Osteoblast (primary cell): ENCODE measurements around the gene ATP5F1D. TPM values are rescaled to one million over a fixed set of nuclear protein-coding genes. Genes with fewer than 3 reads are reported as not detected.

Experiments
- DNase-seq: peaks from one replicate; pipeline ENCODE4 v3.0.0; 2011; ENCODE audit warnings: low spot score, mixed read lengths; ENCODE audit not compliant: insufficient read length; ENCODE audit errors: missing footprints
- H2AFZ ChIP-seq: 2 replicates; pipeline ENCODE4 v1.6.0; 2011; ENCODE audit warnings: mild to moderate bottlenecking, low read length
- H3K27ac ChIP-seq: 2 replicates; pipeline ENCODE4 v1.5.1; 2011; ENCODE audit warnings: mild to moderate bottlenecking, low read depth, low read length, moderate library complexity
- H3K27me3 ChIP-seq: 2 replicates; pipeline ENCODE4 v1.6.0; 2012; ENCODE audit warnings: mild to moderate bottlenecking, control low read depth, inconsistent platforms, low read length, moderate library complexity; ENCODE audit not compliant: insufficient read depth
- H3K36me3 ChIP-seq: 2 replicates; pipeline ENCODE4 v1.5.1; 2011; ENCODE audit warnings: mild to moderate bottlenecking, low read length, control low read depth, moderate library complexity; ENCODE audit not compliant: insufficient read depth
- H3K4me1 ChIP-seq: 2 replicates; pipeline ENCODE4 v1.5.1; 2011; ENCODE audit warnings: mild to moderate bottlenecking, low read length, control low read depth, moderate library complexity; ENCODE audit not compliant: insufficient read depth
- H3K4me2 ChIP-seq: 2 replicates; pipeline ENCODE4 v1.6.0; 2011; ENCODE audit warnings: mild to moderate bottlenecking, low read length; ENCODE audit not compliant: insufficient read depth
- H3K4me3 ChIP-seq: fragments of 200-600 bp; sonication (generic); 3 replicates; pipeline ENCODE4 v1.5.1; 2012; ENCODE audit warnings: mild to moderate bottlenecking, low read length, inconsistent platforms; ENCODE audit not compliant: insufficient read depth
- H3K79me2 ChIP-seq: 2 replicates; pipeline ENCODE4 v1.6.0; 2012; ENCODE audit warnings: mild to moderate bottlenecking, low read length, control low read depth, inconsistent platforms; ENCODE audit not compliant: insufficient read depth
- H3K9me3 ChIP-seq: 2 replicates; pipeline ENCODE4 v1.5.1; 2011; ENCODE audit warnings: low read depth, low read length, control low read depth
- H4K20me1 ChIP-seq: 2 replicates; pipeline ENCODE4 v1.6.0; 2012; ENCODE audit warnings: mild to moderate bottlenecking, low read length, control low read depth; ENCODE audit not compliant: insufficient read depth
- total RNA-seq: library from RNA; depleted of rRNA; stranded (reverse); fragments of >200 nt; gene quantifications from 2 replicates; pipeline ENCODE4 v1.2.3, GENCODE V29; 2012
- TF ChIP-seq, protein P1 (sequence below): IDR thresholded peaks from 2 replicates; pipeline ENCODE4 v1.5.1; 2011; ENCODE audit warnings: mild to moderate bottlenecking, low read depth, low read length, moderate library complexity; ENCODE audit errors: extremely low read depth

ATP5F1D gene
- total RNA-seq, 1 donor, result 13.8 TPM

- Histone ChIP-seq H3K4me3 (peak overlapping the region; percentile 77), H3K9me3 (no peaks in the 10 kb centered on the region), H3K36me3 (peaks cover 51% of the 10 kb centered on the region), H3K27ac (peak overlapping the region; percentile 86), H3K4me1 (peaks cover 22% of the 10 kb centered on the region), H2AFZ (no peak overlapping the region), H3K4me2 (no peak overlapping the region), H3K27me3 (no peaks in the 10 kb centered on the region), H4K20me1 (peaks cover 30% of the 10 kb centered on the region), H3K79me2 (peaks cover 40% of the 10 kb centered on the region)
- TF ChIP-seq, protein P1, sequence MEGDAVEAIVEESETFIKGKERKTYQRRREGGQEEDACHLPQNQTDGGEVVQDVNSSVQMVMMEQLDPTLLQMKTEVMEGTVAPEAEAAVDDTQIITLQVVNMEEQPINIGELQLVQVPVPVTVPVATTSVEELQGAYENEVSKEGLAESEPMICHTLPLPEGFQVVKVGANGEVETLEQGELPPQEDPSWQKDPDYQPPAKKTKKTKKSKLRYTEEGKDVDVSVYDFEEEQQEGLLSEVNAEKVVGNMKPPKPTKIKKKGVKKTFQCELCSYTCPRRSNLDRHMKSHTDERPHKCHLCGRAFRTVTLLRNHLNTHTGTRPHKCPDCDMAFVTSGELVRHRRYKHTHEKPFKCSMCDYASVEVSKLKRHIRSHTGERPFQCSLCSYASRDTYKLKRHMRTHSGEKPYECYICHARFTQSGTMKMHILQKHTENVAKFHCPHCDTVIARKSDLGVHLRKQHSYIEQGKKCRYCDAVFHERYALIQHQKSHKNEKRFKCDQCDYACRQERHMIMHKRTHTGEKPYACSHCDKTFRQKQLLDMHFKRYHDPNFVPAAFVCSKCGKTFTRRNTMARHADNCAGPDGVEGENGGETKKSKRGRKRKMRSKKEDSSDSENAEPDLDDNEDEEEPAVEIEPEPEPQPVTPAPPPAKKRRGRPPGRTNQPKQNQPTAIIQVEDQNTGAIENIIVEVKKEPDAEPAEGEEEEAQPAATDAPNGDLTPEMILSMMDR, result no peak
- no peak for DNase-seq
Measured at GRCh38 chr19:1277061-1277460, 35.5 kb downstream of the ATP5F1D start.

DNA sequence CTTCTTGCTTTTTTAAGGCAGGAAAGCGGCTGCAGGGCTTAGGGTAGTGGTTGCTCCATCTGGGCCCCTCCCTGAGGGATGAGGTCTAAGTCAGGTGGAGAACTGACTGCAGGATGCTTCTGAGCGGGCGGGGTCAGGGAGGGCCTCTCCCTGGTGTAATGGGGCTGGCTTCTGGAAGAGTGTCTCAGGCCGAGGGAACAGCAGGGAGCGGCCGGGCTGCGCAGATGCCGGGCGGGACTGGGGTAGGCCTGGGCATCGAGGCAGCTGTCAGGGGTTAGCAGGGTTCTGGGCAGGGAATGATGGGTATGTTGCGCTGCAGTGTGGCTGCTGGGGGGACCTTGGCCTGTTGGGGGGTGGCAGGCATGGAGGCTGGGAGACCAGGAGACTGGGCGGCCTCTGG lies 36.5 kb downstream of the ATP5F1D start:
- H3K9me3 ChIP-seq, result no peaks in the 10 kb centered on the region
- no peak overlapping the region for H3K27ac ChIP-seq
- peaks cover 30% of the 10 kb centered on the region for H3K79me2 ChIP-seq
- peaks cover 22% of the 10 kb centered on the region for H3K4me1 ChIP-seq
- H3K36me3 ChIP-seq, result peaks cover 41% of the 10 kb centered on the region
- peaks cover 27% of the 10 kb centered on the region for H4K20me1 ChIP-seq
- TF ChIP-seq, protein P1, result no peak
- peaks cover under 1% of the 10 kb centered on the region for H3K27me3 ChIP-seq
- H3K4me3 ChIP-seq, result no peak overlapping the region
- no peak overlapping the region for H3K4me2 ChIP-seq
- no peak for DNase-seq
- H2AFZ ChIP-seq, result no peak overlapping the region

DNA sequence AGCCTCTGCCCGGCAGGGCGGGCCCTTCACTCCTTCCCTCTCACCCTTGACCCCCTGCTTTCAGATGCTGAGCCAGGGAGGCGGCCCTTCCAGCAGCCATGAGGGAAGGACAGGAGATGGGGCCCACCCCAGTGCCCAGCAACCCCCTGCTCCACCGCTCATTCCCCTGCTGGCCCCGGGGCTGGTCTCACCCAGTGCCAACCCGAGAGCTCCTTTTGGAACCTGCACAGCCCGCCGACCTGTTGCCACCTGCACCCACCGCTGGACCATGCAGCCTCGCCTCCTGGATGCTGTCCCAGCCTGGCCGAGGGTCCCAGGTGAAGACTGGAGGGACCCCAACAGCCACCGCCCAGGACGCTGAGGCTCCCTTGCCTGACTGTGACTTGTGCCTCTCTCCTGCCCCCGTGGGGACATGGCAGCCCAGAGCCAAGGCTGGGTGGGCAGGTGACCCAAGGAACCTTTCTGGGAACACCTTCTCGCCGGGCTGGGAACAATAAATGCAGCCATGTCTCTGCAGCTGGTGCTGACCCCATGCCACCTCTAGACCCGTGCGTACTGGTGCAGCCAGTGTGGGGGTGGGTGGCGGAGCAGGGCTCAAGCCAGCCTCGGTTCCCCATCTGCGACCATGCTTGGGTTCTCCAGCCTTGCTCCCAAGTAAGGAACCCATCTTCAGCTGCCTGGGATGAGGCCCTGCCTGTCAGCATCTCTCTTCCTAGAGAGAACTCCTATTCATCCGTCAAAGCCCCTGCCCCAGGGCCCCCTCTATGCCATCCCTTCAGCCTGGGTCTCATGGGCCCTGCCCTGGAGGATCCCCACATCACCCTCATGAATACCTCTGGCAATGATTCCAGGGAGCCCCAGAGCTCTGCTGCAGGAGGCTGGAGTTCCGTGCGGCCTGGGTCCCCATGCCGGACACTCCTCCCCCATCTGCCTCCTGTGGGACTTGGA lies 37.4 kb downstream of the ATP5F1D start:
- Histone ChIP-seq H4K20me1 (peaks cover 20% of the 10 kb centered on the region), H3K27me3 (peaks cover 5% of the 10 kb centered on the region), H3K9me3 (no peaks in the 10 kb centered on the region), H3K4me3 (no peak overlapping the region), H3K4me1 (peaks cover 18% of the 10 kb centered on the region), H3K36me3 (peaks cover 32% of the 10 kb centered on the region), H3K79me2 (peaks cover 21% of the 10 kb centered on the region), H3K4me2 (no peak overlapping the region), H3K27ac (no peak overlapping the region), H2AFZ (no peak overlapping the region)
- no peak for DNase-seq
- TF ChIP-seq, protein P1, result no peak

DNA sequence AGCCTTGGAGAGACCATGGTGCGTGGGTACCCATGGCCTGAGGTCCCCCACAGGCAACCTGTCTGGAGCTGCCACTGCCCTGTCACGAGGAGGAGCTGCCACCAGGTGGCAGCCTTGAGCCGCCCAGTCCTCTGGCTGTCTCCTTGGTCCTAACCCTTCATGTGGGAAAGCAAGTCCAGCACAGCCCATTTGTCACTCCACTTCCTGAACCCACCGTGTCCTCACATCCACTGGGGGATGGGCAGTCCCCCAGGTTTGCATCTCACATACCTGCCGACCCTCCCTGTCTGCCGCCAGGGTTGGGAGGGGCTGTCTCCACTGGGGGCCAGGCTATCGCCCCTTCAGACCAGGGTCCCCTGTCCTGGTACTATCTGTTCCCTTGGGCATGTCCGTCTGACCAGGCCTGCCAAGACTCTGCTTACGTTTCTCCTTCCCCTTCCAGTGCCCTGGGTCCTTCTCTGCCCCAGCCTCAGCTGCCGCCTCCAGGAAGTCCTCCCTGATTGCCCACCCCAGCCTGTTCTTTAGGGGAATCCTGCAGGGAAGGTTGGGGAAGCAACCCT lies 38.3 kb downstream of the ATP5F1D start:
- Histone ChIP-seq H4K20me1 (peaks cover 15% of the 10 kb centered on the region), H3K36me3 (peaks cover 23% of the 10 kb centered on the region), H2AFZ (no peak overlapping the region), H3K4me2 (no peak overlapping the region), H3K4me3 (no peak overlapping the region), H3K27ac (no peak overlapping the region), H3K9me3 (no peaks in the 10 kb centered on the region), H3K27me3 (peaks cover 14% of the 10 kb centered on the region), H3K79me2 (peaks cover 13% of the 10 kb centered on the region), H3K4me1 (peaks cover 10% of the 10 kb centered on the region)
- TF ChIP-seq, protein P1, result peak; percentile 92
- DNase-seq, result peak; percentile 100
